HG03196 (cell line): Measurements from ENCODE around the gene LINC01488.

Experiments
- ATAC-seq: cut with Tn5 transposase; IDR thresholded peaks from one replicate; pipeline ENCODE4 v1.9.1; 2021; ENCODE audit not compliant: unreplicated experiment

LINC01488 gene

GRCh38 chr11:69444381-69445130 is 36.9 kb upstream of the LINC01488 start:
- no peak for ATAC-seq

GRCh38 chr11:69445131-69445470 is 36.4 kb upstream of the LINC01488 start:
- ATAC-seq = no peak

- ATAC-seq = no peak
Observed at GRCh38 chr11:69446108-69446507, 35.4 kb upstream of the LINC01488 start.

DNA sequence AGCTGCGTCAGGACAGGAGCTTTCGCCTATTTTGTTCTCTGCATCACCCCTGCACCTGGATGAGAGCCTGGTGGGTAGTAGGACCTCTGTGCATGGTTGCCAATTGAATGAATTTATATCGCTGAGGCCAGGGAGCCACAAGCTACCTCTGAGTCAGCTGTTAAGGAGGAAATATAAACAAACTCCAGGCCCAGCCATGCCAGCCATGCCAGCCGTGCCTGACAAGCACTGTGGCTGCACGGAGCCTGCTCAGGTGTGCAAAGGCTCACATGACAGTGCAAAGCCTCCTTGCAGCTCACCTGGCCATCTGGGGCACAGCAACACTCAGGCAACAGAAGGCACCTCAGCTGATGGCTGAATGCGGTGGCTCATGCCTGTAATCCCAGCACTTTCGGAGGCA is 33.7 kb upstream of the LINC01488 start:
- ATAC-seq = no peak

DNA sequence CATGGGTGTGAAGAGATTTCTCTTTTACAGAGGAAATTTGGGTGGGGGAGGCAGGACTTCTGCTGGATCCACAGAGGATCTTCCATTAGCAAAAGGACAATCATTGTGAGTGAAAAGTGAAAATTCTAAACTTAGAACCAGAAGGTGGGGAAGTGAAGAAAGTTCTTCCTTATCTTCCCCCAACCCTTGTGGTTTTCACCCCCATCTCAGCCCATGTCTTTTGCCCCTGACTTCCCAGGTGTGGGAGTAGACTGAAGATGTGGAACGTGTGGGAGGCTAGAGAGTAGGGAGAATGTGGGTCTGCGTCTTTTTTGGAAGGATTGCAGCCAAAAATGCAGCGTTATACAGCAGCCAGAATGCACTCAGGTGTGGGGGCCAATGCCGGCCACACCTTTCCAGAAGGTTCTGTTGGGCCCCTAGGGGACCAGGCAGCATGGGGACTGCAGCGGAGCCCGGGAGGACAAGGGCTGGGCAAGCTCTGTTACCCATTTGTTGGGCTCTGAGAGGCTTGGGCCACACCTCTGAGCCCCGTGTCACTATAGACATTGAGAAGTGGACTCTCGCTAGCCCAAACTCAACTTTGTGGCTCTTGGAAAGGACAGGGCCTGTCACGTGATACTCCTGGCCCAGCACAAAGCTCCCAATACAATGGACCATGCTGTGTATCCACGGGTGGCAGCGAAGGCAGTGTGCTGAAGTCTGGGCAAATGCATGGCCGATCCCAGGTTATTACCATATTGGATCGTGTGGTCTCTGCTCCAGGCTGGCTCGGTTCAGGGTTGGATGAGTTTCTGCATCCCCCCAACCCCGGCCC is 32.8 kb upstream of the LINC01488 start:
- no peak for ATAC-seq

DNA sequence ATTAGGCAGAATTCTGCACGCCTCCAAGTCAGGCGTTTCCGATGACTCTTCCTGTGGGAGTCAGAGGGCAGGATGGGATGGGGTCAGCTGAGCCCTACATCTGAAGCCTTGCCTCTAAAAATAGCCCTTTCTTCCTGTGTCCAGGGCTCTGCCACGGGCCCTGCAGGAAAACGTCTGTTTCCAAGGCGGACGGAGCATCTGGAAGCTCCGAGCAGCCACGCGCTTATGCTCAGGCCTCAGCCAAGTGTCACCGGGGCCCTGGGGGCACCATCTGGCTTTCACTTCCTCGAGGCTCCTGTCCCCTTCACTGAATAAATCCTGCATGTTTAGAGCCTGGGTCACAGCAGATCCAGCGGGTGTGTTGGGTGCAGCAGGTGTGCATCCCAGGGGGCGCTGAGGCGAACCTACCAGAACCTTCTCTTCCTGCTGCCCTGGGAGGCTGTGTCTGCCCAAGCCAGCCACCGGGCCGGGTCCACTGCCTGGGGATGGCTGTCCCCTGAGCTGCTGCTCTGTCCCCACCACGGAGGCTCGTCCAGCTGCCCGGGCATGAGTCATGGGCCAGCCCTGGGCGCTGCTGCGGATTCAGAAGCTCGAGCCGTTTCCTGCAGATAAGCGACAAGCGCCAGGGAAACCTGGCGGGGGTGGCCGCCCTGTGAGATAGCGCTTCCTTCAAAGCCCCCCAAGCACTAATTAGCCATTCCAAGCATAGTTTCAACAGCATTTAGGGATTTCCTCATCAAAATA is 32.0 kb upstream of the LINC01488 start:
- no peak for ATAC-seq

- no peak for ATAC-seq
Observed at GRCh38 chr11:69450064-69450856, 31.2 kb upstream of the LINC01488 start.

DNA sequence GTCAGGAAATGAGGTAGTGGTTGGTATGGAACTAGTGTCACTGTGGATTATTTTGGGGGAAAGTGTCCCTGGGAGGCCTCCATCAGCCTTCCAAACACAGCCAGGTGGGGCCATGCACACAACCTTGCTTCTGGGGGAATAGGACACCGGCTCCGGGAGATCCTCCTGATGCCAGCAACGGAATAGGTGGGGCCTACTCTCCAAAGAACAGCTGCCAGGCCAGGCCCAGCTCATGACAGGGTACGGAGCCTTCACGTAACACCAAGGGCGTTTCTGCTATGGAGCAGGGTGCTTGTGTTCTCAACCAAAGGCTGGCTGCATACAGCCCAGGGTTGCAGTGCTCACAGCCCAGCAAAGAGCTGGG is 30.6 kb upstream of the LINC01488 start:
- no peak for ATAC-seq

- no peak for ATAC-seq
Observed at GRCh38 chr11:69451289-69451688, 30.2 kb upstream of the LINC01488 start.

GRCh38 chr11:69452206-69452987 is 29.1 kb upstream of the LINC01488 start:
- no peak for ATAC-seq

GRCh38 chr11:69453151-69453550 is 28.3 kb upstream of the LINC01488 start:
- ATAC-seq = no peak

- ATAC-seq = no peak
Observed at GRCh38 chr11:69454018-69454417, 27.4 kb upstream of the LINC01488 start.

GRCh38 chr11:69455969-69456368 is 25.5 kb upstream of the LINC01488 start:
- no peak for ATAC-seq

- ATAC-seq = no peak
Observed at GRCh38 chr11:69456712-69457111, 24.8 kb upstream of the LINC01488 start.

DNA sequence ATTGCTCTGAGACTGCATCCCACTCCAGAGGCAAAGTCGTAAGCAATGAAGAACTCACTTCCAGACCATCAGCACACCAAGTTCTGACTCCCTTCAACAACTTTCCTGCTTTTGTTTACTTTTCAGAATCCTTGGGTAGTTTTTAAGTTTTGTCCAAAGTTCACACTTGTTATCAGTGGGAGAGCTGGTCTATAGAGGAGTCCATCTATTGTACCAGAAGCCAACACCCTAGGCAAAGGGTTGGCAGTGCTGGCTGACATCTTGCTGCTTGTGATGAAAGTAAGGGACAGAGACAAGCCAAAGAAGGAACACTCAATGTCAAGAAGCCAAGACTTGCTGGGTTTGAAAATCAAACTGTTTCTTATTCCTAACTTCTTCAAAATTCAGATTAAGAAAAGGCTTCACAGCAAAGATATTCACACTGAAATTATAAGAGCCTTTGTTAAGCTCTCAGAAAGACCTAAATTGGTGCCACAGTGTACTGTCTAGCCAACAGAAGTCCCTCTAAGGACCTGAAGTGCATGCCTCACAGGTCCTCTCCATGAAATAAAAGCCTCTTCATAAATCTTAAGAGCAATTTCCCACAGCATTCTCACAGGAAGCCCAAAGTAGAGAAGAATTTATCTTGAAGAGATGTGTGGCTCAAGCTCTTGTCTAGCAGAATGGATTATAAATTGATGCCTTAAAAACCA is 21.5 kb upstream of the LINC01488 start:
- ATAC-seq = no peak

GRCh38 chr11:69460540-69461257 is 20.8 kb upstream of the LINC01488 start:
- ATAC-seq = no peak

- ATAC-seq = no peak
Observed at GRCh38 chr11:69461272-69461962, 20.0 kb upstream of the LINC01488 start.
